ENCODE results near the gene B3GNT7.
A peak's percentile ranks its signal among the peaks of the same experiment; 100 is the strongest.
"Not testable (repeated sequence)": the region's sequence is repeated elsewhere in the genome, so short reads cannot be mapped to it uniquely, and the experiment has no call there.

B3GNT7 gene

DNA sequence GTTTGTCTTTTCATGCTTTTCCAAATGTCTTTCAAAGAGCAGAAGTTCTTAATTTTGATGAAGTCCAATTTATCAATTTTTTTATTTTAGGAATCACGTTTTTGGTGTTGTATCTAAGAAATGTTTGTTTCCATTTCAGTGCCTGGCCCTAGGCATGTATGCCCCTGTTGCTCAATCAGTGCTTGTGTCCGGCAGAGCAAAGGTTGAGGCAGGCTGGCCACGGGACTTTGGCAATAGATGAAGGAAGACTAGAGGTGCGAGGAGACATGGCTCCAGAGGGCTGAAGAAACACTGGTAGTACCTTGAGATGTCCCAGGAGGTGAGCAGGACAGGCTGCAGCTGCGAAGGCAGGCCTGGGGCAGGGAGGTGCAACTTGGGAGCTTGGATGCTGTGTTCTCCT is 10.1 kb upstream of the B3GNT7 start:
- DNase-seq (ENCODE audit: low spot score), result no peak

DNA sequence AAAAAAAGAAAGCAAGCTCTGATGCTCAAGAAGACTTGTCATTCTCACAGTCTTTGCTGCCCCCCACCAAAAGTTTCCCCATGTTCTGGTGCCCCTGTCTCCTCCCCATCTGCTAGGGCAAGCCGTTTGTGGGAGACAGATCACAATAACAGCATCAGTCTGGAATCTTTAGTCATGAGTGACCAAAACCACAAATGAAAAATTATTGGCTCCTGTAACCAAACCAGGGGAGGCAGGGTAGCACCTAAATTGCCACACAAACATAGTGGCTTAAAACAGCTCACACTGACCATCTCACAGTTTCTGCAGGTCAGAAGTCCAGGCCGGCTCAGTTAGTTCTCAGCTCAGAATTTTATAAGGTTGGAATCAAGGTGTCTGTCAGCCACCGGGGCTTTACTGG is 9.1 kb upstream of the B3GNT7 start:
- no peak for DNase-seq (ENCODE audit: low spot score)

DNA sequence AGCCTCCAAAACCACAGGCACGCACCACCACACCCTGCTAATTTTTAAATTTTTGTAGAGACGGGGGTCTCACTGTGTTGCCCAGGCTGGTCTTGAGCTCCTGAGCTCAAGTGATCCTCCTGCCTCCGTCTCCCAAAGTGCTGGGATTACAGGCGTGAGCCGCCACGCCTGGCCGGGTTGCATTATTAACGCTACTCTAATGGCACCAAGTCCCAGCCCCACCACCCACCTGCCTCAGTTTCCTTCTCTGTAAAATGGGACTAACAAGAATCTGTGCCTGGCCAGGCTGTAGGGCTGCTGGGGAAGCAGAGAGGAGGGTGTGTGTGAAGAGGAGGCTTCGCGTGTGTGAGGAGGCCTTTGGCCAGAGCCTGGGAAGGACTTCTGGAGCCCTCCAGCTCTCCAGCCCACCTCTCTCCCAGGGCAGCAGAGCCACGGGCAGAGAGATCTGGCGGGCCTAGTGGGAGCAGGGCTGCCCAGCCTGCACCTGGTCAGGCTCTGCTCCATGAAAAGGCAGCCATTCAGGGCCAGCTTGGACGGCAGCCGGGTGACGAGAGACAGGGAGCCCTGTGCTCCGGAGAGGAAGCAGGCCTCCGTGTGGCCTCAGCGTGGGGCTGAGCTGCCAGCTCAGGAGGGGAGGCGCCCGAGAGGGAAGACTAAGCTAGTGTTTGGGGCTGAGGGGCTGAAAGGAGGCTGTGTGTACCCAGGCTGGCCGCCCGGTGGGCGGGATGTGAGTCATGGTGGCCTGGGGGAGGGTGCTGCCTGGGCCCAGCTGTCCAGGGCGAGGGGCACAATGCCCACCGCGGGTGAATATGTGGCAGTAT is 7.4 kb upstream of the B3GNT7 start:
- peak; percentile 98 for DNase-seq (ENCODE audit: low spot score)

DNA sequence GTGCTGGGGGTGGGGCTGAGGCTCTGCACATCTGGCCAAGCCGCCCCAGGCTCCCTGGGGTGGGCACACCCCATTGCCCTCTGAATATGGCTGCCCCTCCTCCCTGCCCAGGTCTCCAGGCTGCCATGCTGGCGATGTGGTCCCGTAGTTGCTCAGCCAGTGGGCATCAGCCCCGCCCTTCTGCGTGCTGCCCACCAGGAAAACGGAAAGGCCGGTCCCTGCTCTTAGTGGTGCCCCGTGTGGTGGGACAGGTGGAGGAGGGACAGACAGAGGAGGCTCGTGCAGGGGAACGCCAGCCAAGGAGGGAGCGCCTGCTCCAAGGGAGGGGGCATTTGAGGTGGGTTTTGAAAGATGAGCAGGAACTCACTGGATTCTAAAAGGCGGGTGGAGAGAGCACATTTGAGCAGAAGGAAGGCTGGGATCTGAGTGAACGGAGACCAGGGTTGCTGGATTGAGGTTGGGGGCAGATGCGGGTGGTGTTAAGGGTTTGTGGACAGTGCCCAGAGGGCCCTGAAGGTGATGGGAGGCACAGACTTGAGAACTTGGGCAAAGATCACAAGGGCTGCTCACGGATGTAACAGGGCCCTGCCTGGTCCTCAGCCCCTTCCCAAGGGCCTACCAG is 6.7 kb upstream of the B3GNT7 start:
- peak; percentile 48 for DNase-seq (ENCODE audit: low spot score)

DNA sequence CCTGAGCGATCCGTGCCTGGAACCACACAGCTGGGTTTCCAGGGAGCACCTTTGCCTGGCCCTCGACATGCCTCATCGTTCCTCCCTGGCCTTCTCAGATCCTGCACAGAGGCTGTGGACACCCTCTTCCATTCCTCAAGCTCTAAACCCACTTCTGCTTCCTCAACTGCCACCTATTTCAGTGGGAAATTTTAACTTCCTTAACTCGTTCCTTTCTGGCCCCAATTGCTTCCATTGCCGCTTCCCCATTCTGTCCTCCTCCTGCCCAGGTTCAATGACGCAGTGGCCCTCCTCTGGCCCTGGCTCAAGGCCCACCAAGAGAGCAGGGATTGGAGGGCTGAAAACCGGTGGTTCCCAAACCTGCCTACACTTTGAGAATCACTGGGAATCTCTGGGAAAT is 4.8 kb upstream of the B3GNT7 start:
- no peak for DNase-seq (ENCODE audit: low spot score)

DNA sequence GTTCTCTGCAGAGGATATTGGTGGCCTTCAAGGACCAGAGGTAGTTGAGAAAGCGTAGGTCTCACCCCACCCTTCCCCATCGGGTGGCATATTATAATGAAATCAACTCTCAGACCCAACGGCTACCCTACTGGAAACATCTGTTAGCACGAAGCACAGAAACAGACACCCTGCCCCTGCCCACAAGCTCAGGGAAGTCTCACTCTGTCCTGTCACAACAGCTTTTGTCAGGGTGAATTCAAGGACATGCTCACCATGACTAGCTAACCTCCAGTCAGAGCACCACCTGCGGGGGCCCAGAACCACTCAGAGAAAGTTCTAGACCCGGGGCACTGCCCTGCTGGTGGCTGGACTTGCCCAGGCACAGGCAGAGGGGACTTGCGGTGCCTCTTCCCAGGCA is 3.5 kb upstream of the B3GNT7 start:
- DNase-seq (ENCODE audit: low spot score), result no peak

DNA sequence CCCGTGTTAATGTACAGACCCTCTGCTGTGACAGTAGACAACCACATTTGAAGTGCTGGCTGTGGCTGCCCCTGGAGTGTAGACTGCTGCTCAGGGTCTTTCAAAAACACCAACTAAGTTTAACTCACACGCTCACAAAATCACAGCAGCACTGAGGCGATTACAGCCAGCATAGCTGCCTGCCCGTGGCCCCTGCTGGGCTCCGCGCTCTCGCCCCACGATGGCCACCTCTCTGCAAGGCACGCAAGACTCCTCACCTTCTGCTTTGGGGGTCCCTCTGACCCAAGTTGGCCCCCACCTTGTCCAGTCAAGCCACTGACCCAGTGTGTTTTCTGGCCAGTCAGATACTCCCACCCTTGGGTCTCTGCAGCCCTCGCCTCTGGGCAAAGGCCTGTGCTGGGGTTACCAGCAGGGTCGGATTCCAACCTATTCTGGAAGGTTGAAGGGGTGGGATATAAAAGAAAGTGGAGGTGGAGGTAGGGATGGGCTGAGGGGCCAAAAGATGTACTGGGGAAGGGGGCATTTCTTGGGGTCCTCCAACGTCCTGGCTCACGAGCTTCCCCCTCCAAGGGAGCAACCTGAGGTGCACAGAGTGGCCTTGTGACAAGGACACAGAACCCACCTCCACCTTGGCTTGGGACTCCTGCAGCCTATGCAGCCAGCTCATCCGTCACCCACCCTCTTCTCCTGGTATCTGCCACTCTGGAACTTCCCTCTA is 2.9 kb upstream of the B3GNT7 start:
- no peak for DNase-seq (ENCODE audit: low spot score)

DNA sequence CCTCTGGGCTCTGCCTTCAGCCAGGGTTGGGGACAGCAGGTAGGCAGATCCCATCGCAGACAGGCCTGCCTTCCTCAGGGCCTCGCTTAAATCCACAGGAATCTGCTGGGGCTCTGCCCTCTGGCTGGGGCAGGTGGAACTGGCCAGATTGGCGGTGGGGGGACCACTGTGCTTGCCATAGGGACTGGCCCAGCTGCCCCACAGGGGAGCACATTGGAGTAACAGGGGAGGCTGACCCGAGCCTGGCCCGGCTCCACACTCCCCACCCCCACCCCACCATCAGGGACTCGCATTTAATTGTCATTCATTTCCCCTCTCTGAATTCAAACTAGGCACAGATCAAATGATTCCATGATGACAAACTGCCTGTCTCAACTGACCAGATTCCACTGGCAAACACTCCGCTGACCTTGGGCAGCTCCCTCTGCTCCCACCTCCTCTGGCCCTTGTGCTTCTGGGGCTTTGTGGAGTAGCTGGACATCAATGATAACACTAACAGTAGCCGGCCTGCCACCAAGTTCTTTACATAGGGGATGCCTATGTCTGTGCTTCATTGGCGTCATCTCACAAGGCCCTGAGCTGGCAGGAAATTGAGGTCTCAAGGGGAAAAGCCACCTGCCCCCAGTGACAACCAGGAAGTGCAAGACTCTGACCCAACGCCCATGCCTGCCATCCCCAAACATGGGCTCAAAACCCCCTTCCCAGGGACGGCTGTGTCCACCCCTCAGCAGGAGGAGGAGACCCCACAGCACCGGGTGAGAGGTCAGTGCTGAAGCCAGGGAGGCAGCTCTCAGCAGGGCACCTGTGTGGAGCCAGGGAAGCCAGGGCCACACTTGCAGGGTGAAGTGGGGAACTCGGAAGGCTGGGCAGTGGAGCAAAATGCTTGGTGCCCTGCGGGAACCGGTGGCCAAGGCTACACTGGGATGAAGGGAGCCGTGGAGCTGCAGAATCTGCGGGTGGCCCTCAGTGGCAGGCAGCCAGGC is 2.1 kb upstream of the B3GNT7 start:
- DNase-seq (ENCODE audit: low spot score), result no peak

DNA sequence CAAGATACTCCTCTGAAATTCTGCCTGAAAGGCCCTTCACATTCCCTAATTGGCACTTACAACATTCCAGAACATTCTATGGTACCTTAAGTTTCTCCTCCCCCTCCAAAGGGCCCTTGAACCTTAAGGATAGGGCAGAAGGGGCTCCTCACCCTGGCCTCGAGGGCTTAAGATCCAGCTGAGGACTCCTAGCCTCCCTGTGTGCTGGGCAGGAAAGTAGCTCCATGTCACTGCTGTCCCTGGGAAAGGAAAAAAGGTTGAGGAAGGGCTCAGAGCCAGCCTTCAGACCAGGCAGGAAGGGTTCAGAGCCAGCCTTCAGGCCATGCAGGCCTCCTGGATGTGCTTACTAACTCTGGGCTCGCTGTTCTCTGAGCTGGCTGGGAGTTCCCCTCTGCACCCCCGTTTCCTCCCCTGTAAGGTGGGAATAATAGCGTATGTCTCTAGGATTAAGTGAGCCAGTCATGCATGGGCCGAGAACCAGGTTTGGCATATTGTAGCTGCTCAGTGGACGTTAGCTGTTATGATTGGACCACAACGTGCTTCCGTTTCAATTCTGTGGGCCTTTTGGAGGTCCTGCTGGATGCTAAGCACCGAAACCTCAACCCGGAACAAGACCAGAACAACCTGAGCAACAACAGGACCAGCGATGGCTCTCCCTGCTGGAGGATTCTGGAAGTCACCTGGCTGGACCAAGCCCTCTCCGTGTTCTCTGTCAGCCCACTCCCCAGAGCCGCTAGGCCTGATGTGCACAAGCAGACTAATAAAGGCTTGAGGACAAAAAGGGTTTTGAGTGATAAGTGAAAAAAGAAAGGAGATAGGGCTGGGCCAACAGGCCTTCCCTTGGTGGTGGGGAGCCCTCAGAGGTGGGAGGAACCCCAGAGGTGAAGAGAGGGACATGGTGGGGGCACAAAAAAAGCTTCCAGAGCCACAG is 1.0 kb upstream of the B3GNT7 start:
- no peak for DNase-seq (ENCODE audit: low spot score)

DNA sequence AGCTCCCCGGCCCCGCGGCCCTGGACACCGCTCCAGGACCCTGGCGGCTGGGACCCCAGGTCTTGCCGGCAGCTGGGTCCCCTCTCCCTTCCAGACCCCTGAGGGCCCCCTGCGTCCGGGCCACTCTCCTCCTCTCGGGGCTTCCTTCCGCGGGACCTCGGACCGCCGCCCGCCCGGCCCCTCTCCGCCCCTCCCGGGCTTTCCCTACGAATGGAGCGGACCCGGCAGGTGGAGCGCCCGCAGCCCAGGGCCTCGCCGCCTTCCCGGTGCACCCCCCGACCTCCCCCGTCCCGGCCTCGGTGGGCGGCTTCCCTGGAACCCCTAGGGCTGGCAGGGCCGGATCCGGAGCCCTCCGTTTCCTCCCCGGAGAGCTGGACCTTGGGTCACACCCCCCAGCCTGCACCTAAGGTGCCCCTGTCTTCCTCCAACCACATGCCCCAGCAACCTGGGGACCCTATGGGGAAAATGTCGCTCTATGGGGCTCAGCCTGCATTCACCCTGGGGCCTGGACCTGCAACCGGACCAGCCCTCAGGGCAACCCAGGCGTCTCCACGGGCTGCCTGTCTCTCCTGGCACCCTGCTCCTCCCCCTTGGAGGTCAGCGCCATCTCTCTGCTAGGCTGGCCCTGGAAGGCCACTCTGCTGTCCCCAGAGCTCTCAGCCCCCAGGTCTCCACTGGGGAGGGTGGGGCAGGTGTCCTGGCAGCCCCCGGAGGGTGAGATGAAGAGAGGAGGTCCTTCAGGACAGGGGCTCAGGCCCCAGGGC is 730 bp downstream of the B3GNT7 start:
- no peak for DNase-seq (ENCODE audit: low spot score)

DNA sequence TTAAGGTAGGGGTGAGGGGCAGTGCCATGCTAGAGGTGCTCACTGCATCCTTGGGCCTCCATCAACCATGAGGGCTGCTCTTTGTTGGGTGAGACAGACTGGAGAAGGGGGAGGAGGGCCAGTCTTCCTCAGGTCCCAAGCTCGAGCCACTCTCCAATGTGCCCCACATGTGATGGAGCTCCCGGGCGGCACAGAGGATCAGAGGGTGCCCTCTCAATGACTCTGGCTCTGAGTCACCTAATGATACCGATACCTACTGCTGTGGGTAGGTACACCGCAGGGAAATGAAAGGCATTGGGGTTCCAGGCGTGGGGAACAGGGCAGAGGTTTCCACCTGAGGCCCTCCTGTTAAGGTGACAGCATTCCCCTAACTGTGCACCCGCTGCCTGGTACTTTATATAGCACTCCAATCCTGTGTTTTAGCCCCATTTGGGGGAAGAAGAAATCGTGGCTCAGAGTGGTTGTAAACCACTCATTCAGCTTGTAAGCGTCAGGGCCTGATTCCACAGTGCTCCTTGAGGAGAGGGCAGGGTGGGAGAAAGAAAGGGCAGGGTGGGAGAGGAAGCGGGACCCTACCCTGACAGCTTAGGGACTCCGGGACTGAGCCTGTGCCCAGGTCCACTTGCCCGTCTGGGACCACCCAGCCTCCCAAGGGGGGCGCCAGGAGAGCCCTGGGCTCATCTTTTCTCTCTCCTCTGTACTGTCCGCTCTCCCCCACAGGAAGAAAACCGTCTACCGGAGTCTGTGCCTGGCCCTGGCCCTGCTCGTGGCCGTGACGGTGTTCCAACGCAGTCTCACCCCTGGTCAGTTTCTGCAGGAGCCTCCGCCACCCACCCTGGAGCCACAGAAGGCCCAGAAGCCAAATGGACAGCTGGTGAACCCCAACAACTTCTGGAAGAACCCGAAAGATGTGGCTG is 1.8 kb downstream of the B3GNT7 start:
- DNase-seq (ENCODE audit: low spot score), result no peak

DNA sequence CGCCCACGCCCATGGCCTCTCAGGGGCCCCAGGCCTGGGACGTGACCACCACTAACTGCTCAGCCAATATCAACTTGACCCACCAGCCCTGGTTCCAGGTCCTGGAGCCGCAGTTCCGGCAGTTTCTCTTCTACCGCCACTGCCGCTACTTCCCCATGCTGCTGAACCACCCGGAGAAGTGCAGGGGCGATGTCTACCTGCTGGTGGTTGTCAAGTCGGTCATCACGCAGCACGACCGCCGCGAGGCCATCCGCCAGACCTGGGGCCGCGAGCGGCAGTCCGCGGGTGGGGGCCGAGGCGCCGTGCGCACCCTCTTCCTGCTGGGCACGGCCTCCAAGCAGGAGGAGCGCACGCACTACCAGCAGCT is 2.4 kb downstream of the B3GNT7 start:
- DNase-seq (ENCODE audit: low spot score), result no peak

DNA sequence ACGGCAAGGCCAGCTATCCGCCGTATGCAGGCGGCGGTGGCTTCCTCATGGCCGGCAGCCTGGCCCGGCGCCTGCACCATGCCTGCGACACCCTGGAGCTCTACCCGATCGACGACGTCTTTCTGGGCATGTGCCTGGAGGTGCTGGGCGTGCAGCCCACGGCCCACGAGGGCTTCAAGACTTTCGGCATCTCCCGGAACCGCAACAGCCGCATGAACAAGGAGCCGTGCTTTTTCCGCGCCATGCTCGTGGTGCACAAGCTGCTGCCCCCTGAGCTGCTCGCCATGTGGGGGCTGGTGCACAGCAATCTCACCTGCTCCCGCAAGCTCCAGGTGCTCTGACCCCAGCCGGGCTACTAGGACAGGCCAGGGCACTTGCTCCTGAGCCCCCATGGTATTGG is 3.1 kb downstream of the B3GNT7 start:
- DNase-seq (ENCODE audit: low spot score), result no peak

DNA sequence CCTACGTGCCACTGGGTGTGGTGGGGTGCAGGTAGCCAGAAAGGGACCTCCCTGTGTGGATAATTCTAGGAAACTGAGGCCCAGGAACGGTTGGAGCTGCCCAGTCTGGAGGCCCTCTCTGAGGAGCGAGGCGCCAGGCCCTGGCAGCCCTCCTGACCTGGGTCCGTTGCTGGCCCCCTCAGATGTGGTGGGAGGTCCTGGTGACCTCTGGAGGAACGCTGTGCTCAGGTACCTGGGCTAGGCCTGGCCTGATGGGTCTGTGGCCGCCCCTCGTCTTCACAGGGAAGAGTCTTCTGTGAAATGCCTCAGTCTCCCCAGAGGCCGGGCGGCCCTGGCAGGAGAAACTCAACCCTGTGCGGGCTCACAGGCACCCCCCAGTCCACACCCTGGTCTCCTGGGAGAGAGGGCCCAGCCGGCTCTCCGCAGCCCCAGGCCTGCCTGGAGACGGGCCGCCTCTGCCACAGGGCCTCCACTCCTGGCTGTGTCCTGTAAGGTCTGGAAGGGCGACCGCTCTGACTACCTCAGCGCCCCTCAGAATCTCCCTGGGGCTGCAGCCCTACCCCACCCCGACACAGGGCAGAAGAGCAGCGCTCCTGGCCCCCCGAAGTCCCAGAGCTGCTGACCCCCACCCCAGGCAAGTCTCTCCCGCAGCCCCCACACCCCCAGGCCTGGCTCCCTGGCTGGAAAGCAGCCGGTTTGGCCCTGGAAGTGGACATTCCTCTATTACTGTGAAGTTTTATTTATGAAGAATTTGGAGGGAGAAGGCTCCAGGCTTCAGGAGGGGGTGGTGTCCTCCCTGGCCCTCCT is 3.7 kb downstream of the B3GNT7 start:
- no peak for DNase-seq (ENCODE audit: low spot score)

DNA sequence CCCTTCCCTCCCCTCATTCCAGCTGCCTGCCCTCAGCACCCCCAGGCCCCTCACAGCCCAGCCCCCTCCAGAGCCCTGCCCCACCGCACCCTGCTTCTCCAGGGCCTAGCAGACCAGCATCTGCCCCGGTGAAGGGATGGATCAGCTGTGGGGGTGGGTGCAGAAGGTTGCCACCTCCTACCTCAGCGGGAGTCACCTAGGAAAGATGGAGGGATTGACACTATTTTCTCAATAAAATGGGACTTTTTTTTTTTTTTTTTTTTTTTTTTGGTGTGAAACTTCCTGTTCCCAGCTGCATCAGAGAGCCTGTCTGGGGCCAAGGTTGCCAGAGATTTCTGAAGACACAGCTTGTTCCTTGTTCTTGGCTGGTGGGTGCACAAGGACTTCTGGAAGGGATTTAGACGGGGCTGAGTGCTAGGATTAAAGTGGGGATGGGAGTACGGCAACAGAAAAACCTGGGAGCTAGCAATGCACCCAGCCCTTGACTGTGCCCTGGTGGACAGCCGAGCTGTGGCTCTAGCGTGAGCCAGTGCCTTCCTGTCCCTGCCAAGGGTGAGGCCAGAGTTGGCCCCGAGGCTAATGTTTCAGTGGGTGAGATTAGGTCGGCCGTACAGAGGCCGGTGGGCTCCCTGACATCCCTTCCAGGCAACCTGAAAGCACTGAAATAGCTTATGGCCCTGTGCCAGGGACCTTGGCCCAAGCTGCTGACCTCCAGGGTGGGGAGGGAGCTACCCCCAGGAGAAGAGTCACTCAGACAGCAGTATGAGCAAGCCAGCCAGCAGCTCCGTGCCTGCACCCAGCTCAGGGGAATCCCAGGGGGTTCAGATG is 4.6 kb downstream of the B3GNT7 start:
- DNase-seq (ENCODE audit: low spot score), result peak; percentile 47

DNA sequence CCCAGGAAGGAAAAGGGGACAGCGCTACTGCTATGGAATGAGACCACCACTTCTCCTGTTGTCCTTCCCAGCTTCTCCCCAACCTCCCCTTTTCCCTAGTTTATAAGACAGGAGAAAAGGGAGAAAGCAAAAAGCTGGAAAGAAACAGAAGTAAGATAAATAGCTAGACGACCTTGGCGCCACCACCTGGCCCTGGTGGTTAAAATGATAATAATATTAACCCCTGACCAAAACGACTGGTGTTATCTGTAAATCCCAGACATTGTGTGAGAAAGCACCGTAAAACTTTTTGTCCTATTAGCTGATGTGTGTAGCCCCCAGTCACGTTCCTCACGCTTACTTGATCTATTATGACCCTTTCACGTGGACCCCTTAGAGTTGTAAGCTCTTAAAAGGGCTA is 5.2 kb downstream of the B3GNT7 start:
- DNase-seq (ENCODE audit: low spot score), result not testable (repeated sequence)

DNA sequence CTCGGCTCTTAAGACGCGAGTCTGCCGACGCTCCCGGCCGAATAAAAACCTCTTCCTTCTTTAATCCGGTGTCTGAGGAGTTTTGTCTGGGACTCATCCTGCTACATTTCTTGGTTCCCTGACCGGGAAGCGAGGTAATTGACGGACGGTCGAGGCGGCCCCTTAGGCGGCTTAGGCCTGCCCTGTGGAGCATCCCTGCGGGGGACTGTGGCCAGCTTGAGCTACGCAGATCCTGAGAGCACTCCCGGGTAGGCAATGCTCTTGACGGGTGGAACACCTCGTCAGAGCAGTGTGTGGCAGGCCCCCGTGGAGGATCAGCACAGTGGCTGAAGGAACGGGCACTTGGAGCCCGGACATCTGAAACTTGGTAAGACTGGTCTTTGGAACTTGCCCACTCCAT is 5.6 kb downstream of the B3GNT7 start:
- not testable (repeated sequence) for DNase-seq (ENCODE audit: low spot score)
